ENCODE data around the gene ACTL6B.
"Not testable (repeated sequence)": the region's sequence is repeated elsewhere in the genome, so short reads cannot be mapped to it uniquely, and the experiment has no call there.

ACTL6B gene

GRCh38 chr7:100674411-100675104 is 18.3 kb upstream of the ACTL6B start:
- Histone ChIP-seq H3K27me3 (ENCODE audit: insufficient read depth, insufficient read length) (peaks cover 2% of the 10 kb centered on the region), H3K4me3 (ENCODE audit: insufficient read length, low read depth) (peak overlapping the region; percentile 79), H3K9ac (ENCODE audit: insufficient read length, low read depth) (peak overlapping the region; percentile 83), H3K9me3 (ENCODE audit: insufficient read depth, low read length) (no peaks in the 10 kb centered on the region), H3K36me3 (ENCODE audit: insufficient read depth, insufficient read length, low read length) (peaks cover 31% of the 10 kb centered on the region), H3K4me1 (ENCODE audit: insufficient read depth, insufficient read length) (peaks cover 9% of the 10 kb centered on the region)
- TF ChIP-seq ZNF274 (IDR thresholded peaks at IDR 0.05; ENCODE audit: low read depth, low read length), result no peak
- no peak for TF ChIP-seq SUZ12 (IDR thresholded peaks at IDR 0.05; ENCODE audit: extremely low read depth, insufficient read depth, insufficient read length)
- TF ChIP-seq YY1 (IDR thresholded peaks at IDR 0.05; ENCODE audit: insufficient read depth, insufficient read length), result no peak
- DNase-seq (ENCODE audit: low read depth, low spot score), result no peak

- peak overlapping the region; percentile 79 for H3K4me3 ChIP-seq (ENCODE audit: insufficient read length, low read depth)
- DNase-seq (ENCODE audit: low read depth, low spot score), result no peak
- TF ChIP-seq SUZ12 (IDR thresholded peaks at IDR 0.05; ENCODE audit: extremely low read depth, insufficient read depth, insufficient read length), result no peak
- TF ChIP-seq YY1 (IDR thresholded peaks at IDR 0.05; ENCODE audit: insufficient read depth, insufficient read length), result no peak
- TF ChIP-seq ZNF274 (IDR thresholded peaks at IDR 0.05; ENCODE audit: low read depth, low read length), result no peak
- H3K27me3 ChIP-seq (ENCODE audit: insufficient read depth, insufficient read length), result peaks cover 2% of the 10 kb centered on the region
- peaks cover 26% of the 10 kb centered on the region for H3K36me3 ChIP-seq (ENCODE audit: insufficient read depth, insufficient read length, low read length)
- H3K4me1 ChIP-seq (ENCODE audit: insufficient read depth, insufficient read length), result peaks cover 9% of the 10 kb centered on the region
- no peaks in the 10 kb centered on the region for H3K9me3 ChIP-seq (ENCODE audit: insufficient read depth, low read length)
- peak overlapping the region; percentile 83 for H3K9ac ChIP-seq (ENCODE audit: insufficient read length, low read depth)
Measured at GRCh38 chr7:100673942-100674410, 17.7 kb upstream of the ACTL6B start.

- TF ChIP-seq SUZ12 (IDR thresholded peaks at IDR 0.05; ENCODE audit: extremely low read depth, insufficient read depth, insufficient read length), result no peak
- TF ChIP-seq ZNF274 (IDR thresholded peaks at IDR 0.05; ENCODE audit: low read depth, low read length), result no peak
- TF ChIP-seq YY1 (IDR thresholded peaks at IDR 0.05; ENCODE audit: insufficient read depth, insufficient read length), result no peak
- H3K27me3 ChIP-seq (ENCODE audit: insufficient read depth, insufficient read length), result peaks cover 2% of the 10 kb centered on the region
- H3K36me3 ChIP-seq (ENCODE audit: insufficient read depth, insufficient read length, low read length), result peaks cover 21% of the 10 kb centered on the region
- DNase-seq (ENCODE audit: low read depth, low spot score), result peak; percentile 98
- peak within 1 kb of the TSS; percentile 79 for H3K4me3 ChIP-seq (ENCODE audit: insufficient read length, low read depth)
- H3K4me1 ChIP-seq (ENCODE audit: insufficient read depth, insufficient read length), result peaks cover 9% of the 10 kb centered on the region
- no peaks in the 10 kb centered on the region for H3K9me3 ChIP-seq (ENCODE audit: insufficient read depth, low read length)
- H3K9ac ChIP-seq (ENCODE audit: insufficient read length, low read depth), result peak within 1 kb of the TSS; percentile 83
Measured at GRCh38 chr7:100673302-100673941, 17.2 kb upstream of the ACTL6B start, which contains the start of gene GNB2. Gene GNB2, plus strand, starts transcription at chr7:100673740. Its CDS starts 2,526 bp downstream, at chr7:100676266.

- peaks cover 4% of the 10 kb centered on the region for H3K36me3 ChIP-seq (ENCODE audit: insufficient read depth, insufficient read length, low read length)
- DNase-seq (ENCODE audit: low read depth, low spot score), result no peak
Measured at GRCh38 chr7:100671353-100672327, 15.4 kb upstream of the ACTL6B start.

GRCh38 chr7:100670074-100670473 is 13.8 kb upstream of the ACTL6B start:
- Histone ChIP-seq H3K4me1 (ENCODE audit: insufficient read depth, insufficient read length) (no peaks in the 10 kb centered on the region), H3K9ac (ENCODE audit: insufficient read length, low read depth) (no peak overlapping the region), H3K9me3 (ENCODE audit: insufficient read depth, low read length) (no peaks in the 10 kb centered on the region), H3K27me3 (ENCODE audit: insufficient read depth, insufficient read length) (peaks cover 2% of the 10 kb centered on the region), H3K4me3 (ENCODE audit: insufficient read length, low read depth) (no peak overlapping the region), H3K36me3 (ENCODE audit: insufficient read depth, insufficient read length, low read length) (no peaks in the 10 kb centered on the region)
- no peak for TF ChIP-seq SUZ12 (IDR thresholded peaks at IDR 0.05; ENCODE audit: extremely low read depth, insufficient read depth, insufficient read length)
- TF ChIP-seq YY1 (IDR thresholded peaks at IDR 0.05; ENCODE audit: insufficient read depth, insufficient read length), result no peak
- no peak for TF ChIP-seq ZNF274 (IDR thresholded peaks at IDR 0.05; ENCODE audit: low read depth, low read length)
- DNase-seq (ENCODE audit: low read depth, low spot score), result no peak

More at GRCh38 chr7:100671353-100672327, 15.4 kb upstream of the ACTL6B start:
- Histone ChIP-seq H3K9ac (ENCODE audit: insufficient read length, low read depth) (no peak overlapping the region), H3K27me3 (ENCODE audit: insufficient read depth, insufficient read length) (peaks cover 2% of the 10 kb centered on the region), H3K9me3 (ENCODE audit: insufficient read depth, low read length) (no peaks in the 10 kb centered on the region), H3K4me3 (ENCODE audit: insufficient read length, low read depth) (no peak overlapping the region), H3K4me1 (ENCODE audit: insufficient read depth, insufficient read length) (peaks cover 3% of the 10 kb centered on the region)
- TF ChIP-seq YY1 (IDR thresholded peaks at IDR 0.05; ENCODE audit: insufficient read depth, insufficient read length), result no peak
- TF ChIP-seq ZNF274 (IDR thresholded peaks at IDR 0.05; ENCODE audit: low read depth, low read length), result no peak
- no peak for TF ChIP-seq SUZ12 (IDR thresholded peaks at IDR 0.05; ENCODE audit: extremely low read depth, insufficient read depth, insufficient read length)

DNA sequence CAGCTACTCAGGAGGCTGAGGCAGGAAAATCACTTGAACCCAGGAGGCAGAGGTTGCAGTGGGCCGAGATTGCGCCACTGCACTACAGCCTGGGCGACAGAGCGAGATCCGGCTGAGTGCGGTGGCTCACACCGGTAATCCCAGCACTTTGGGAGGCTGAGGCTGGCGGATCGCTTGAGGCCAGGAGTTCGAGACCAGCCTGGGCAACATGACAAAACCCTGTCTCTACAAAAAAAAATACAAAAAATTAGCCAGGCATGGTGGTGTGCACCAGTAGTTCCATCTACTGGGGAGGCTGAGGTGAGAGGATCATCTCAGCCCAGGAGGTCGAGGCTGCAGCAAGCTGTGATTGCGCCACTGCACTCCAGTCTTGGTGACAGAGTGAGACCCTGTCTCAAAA is 12.9 kb upstream of the ACTL6B start:
- H3K4me3 ChIP-seq (ENCODE audit: insufficient read length, low read depth); DNase-seq (ENCODE audit: low read depth, low spot score); H3K27me3 ChIP-seq (ENCODE audit: insufficient read depth, insufficient read length); H3K4me1 ChIP-seq (ENCODE audit: insufficient read depth, insufficient read length); H3K9ac ChIP-seq (ENCODE audit: insufficient read length, low read depth); H3K36me3 ChIP-seq (ENCODE audit: insufficient read depth, insufficient read length, low read length); H3K9me3 ChIP-seq (ENCODE audit: insufficient read depth, low read length): not testable (repeated sequence)
